AG09309 (cell line): ENCODE data around the gene CXorf66.
A peak's percentile ranks its signal among the peaks of the same experiment; 100 is the strongest.

Experiments used
- DNase-seq: peaks from one replicate; pipeline ENCODE4 v3.0.0-alpha.2; 2010; ENCODE audit warnings: low read depth
- H3K4me3 ChIP-seq: 2 replicates; pipeline ENCODE4 v1.5.1; 2011; ENCODE audit warnings: mild to moderate bottlenecking, low read depth, low read length, moderate library complexity; ENCODE audit not compliant: control insufficient read depth
- CTCF ChIP-seq: IDR thresholded peaks from 2 replicates; pipeline ENCODE4 v1.5.1; 2011; ENCODE audit warnings: mild to moderate bottlenecking, low read depth, low read length, inconsistent platforms; ENCODE audit not compliant: insufficient read depth, control insufficient read depth; ENCODE audit errors: missing control alignments

CXorf66 gene

GRCh38 chrX:139933904-139934303 is 31.4 kb downstream of the CXorf66 start:
- H3K4me3 ChIP-seq = peak overlapping the region; percentile 78
- DNase-seq = no peak
- TF ChIP-seq CTCF = no peak

GRCh38 chrX:139932901-139933796 is 32.2 kb downstream of the CXorf66 start, which contains the start of gene ATP11C:
ATP11C (minus strand) TSS chrX:139933053; CDS start chrX:139932042, 1,011 bp downstream.
- TF ChIP-seq CTCF = peak; percentile 10
- peak; percentile 54 for DNase-seq
- H3K4me3 ChIP-seq = peak within 1 kb of the TSS; percentile 85

GRCh38 chrX:139932073-139932900 is 33.0 kb downstream of the CXorf66 start:
- no peak for DNase-seq
- no peak for TF ChIP-seq CTCF
- peak overlapping the region; percentile 85 for H3K4me3 ChIP-seq

- DNase-seq = no peak
- H3K4me3 ChIP-seq = peak overlapping the region; percentile 85
- TF ChIP-seq CTCF = no peak
Observed at GRCh38 chrX:139931646-139932072, 33.7 kb downstream of the CXorf66 start.

- DNase-seq = no peak
- peak overlapping the region; percentile 85 for H3K4me3 ChIP-seq
- no peak for TF ChIP-seq CTCF
Observed at GRCh38 chrX:139930916-139931645, 34.2 kb downstream of the CXorf66 start.

- TF ChIP-seq CTCF = no peak
- peak overlapping the region; percentile 85 for H3K4me3 ChIP-seq
- no peak for DNase-seq
Observed at GRCh38 chrX:139930401-139930800, 34.9 kb downstream of the CXorf66 start.
